Stimulated activated CD4-positive, alpha-beta T cell treated with anti-CD3 and anti-CD28 coated beads, Interleukin-4, amount 100 ng/mL, for 4 hours (primary cell): Measurements from ENCODE around the gene MAMDC2.
"Not testable (repeated sequence)": the region's sequence is repeated elsewhere in the genome, so short reads cannot be mapped to it uniquely, and the experiment has no call there.

Experiments used
- DNase-seq, 2 experiments: peaks; one replicate each; pipeline ENCODE4 v3.0.0-alpha.2; 2020

The MAMDC2 gene

DNA sequence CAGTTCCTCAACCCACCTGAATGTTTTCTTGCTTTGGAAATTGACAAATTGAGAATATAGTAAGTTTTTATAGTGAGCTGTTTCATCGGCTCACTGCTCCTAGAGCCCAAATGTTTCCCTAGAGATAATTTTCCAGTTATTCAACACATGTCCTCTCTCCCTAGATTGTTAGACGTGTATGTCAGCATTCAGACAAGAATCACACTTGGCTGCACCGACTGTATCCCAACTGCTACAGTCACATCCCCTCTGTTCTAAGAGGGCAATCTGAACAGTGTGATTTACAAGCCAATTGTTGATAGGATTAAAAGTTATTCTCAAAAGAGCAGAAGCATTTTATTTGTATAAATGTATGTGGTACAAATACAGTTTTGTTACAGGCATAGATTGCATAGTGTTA lies 93.9 kb downstream of the MAMDC2 start:
- no peak for DNase-seq

- no peak for DNase-seq
These were observed 98.5 kb downstream of the MAMDC2 start for GRCh38 chr9:70142101-70142500.

DNA sequence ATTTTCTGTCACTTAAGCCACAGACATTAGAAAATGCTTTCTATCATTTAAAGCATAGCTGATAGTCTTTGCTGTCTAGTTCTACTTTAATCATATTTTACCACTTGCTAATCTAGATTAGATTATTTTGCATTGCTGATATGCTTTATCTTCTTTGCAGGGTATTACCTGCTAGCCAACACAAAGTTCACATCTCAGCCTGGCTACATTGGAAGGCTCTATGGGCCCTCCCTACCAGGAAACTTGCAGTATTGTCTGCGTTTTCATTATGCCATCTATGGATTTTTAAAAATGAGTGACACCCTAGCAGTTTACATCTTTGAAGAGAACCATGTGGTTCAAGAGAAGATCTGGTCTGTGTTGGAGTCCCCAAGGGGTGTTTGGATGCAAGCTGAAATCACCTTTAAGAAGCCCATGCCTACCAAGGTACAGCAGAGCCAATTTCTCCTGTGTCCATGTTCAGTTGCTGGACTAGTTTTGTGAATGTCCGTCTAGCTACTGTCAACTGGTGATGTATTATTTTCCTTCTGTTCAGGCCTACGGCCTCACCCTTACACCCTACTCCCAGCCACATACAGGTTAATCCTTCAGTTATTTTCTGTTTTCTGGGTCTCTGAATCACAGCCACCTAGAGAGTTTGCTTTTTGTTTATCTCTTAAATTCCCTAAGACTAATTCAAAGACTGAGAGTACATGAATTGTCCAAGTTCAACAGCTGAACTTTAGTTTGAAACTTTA lies 99.9 kb downstream of the MAMDC2 start:
- DNase-seq, result no peak

DNA sequence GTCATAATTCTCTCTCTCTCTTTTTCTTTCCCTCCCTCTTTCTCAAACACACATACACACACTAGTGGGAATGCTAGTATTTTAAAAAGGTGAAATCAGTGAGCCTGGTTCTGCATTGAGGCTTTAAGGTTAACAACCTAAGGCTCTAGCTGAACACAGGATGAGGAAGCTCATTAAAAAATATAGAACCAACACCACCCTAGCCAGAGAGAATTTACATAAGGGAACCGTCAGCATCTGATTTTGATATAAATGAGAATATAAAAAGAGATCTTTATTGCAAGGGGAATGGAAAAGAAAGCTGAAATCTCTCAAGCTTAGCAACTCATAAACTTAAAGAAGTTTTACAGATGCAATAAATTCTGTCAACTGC lies 100.5 kb downstream of the MAMDC2 start:
- no peak for DNase-seq

- DNase-seq, result no peak
These were observed 102.3 kb downstream of the MAMDC2 start for GRCh38 chr9:70145981-70146380.

GRCh38 chr9:70147196-70147595 lies 103.5 kb downstream of the MAMDC2 start:
- DNase-seq, result no peak

GRCh38 chr9:70147651-70148050 lies 104.0 kb downstream of the MAMDC2 start:
- no peak for DNase-seq

DNA sequence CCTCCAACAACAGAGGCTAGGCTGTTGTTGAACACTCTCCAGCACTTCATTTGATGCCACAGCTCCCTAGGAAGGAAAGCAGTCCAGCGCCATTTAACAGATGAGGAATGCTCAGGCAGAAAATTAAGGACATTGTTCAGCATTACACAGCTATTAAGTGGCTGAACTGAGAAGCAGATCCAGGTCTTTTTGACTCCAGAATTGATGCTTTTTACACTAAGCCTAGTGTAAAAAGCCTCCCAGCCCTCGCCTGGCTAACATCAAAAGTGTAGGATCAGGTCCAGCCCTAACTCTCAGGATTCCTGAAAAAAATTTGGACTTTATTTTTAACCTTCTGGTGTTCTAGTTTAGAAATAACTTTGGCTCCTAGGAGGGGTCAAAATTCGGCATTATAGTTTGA lies 108.7 kb downstream of the MAMDC2 start:
- DNase-seq, result no peak

DNA sequence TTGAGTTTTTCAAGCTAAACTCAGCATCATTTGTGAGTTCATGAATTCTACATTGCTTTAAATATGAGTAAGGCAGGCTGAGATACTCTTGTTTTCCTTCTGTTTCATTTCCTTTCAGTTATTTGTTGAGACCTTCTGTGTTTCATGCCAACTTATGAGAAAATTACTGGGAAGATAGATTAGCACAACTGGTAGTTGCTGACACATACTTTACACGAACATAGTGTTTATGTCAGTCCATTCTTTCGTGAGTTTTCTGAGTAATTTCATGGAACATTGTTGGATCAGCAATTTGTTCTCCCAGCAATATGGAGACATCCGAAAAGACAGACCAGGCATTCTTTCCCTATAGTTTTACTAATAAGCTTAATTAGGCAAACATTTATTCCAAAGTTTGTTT lies 113.1 kb downstream of the MAMDC2 start:
- DNase-seq, result no peak

- no peak for DNase-seq
These were observed 116.0 kb downstream of the MAMDC2 start for GRCh38 chr9:70159630-70160029.

- no peak for DNase-seq
These were observed 117.3 kb downstream of the MAMDC2 start for GRCh38 chr9:70160686-70161600.

- DNase-seq, result no peak
These were observed 121.5 kb downstream of the MAMDC2 start for GRCh38 chr9:70165006-70165602.

DNA sequence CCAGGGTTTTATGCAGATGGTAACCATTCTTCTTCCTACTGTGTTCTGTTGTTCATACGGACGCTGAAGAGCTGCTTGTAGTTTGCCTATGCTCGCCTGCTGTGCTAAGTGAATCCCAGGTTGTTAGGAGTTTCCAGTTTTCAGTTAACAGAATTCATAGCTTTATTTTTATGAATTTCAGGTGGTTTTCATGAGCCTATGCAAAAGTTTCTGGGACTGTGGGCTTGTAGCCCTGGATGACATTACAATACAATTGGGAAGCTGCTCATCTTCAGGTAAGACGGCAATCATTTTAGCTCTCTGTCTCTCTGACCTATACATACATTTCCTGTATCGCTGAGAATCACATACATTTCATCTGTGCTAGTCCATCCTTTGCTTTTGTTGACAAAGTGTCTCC lies 124.9 kb downstream of the MAMDC2 start:
- no peak for DNase-seq

DNA sequence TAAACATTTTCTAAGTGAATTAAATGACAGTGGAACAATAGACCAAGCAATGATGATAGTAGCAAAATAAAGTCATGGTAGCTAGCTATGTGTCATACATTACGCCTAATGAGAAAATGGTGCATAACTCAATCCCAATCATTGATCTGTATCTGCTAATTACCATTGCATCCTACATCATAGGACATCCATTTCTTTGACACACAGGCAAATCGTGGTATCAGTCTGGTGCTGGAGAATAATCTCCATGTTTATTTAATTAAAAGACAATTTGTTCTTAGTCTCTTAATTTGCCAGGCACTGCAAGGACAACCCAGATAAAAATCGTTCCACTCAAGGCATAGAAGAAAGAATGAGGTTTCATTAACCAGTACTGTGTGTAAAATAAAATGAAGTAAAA lies 125.6 kb downstream of the MAMDC2 start:
- no peak for DNase-seq

DNA sequence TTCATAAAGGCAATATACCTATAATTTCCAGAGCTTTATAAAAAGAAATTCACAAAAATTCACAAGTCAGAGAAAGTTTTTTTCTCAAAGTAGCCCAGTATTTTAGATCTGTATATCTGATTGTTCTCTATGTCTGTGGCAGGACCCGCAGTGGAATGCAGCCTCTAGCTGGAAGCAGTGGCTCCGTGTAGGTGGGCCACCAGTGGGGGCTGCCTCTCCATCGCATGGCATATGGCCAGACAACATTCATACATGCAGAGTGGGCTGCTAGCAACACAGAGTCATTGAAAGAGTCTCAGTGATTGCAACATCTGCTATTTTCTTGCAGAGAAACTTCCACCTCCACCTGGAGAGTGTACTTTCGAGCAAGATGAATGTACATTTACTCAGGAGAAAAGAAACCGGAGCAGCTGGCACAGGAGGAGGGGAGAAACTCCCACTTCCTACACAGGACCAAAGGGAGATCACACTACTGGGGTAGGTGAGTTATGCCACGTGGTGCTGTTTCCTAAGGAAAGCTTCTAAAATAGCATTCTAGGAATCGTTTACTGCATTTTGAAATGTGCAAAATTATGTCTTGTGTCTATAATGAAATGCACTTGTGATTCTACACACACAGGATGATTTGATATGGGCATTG lies 126.6 kb downstream of the MAMDC2 start:
- DNase-seq, result no peak

DNA sequence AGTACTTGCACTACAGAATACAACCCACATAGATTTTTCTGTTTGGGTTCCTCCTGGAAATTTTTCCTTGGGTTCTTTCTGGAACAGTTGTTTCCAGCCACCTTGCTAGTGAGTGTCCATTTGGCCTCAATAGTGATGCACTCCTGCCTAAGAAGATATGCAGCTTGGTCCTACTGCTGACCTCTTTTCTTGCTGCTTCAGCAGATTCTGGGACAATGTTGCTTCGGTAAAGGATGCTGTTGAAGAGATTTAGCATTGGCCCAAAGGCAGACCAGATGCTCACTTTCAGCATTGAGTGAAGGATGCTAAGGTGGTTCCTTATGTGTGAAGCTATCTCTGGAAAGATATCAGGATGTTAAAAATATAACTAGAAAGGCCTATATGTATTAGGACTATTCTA lies 128.9 kb downstream of the MAMDC2 start:
- DNase-seq, result no peak

DNA sequence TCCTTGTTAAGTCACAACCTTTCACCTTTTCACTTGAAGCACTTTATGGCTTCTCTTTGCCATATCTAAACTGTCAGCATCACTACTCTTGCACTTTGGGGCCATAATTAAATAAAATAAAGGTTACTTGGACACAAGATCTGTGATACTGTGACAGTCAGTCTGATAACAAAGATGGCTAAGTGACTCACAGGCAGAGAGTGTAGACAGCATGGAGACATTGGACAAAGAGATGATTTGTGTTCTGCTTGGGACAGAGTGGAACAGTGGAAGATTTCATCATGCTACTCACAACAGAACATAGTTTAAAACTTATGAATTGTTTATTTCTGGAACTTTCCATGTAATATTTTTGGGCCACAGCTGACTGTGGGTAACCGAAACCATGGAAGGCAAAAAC lies 133.5 kb downstream of the MAMDC2 start:
- DNase-seq, result no peak

GRCh38 chr9:70192707-70193106 lies 149.1 kb downstream of the MAMDC2 start:
- no peak for DNase-seq

DNA sequence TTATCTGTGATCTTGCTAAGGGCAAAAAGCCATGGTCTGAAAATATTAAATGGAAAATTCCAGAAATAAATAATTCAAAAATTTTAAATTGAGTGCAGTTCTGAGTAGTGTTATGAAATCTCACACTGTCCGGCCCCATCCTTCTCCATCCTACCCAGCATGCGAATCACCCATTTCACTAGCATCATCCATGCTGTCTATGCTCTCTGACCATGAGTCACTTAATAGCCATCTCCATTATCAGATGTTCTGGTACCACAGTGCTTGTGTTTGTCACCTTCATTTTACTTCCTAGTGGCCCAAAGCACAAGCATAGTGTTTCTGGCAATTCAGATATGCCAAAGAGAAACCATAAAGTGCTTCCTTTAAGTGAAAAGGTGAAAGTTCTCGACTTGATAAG lies 151.8 kb downstream of the MAMDC2 start:
- no peak for DNase-seq

- no peak for DNase-seq
These were observed 153.8 kb downstream of the MAMDC2 start for GRCh38 chr9:70197216-70198044.

GRCh38 chr9:70204743-70205142 lies 161.1 kb downstream of the MAMDC2 start:
- not testable (repeated sequence) for DNase-seq

DNA sequence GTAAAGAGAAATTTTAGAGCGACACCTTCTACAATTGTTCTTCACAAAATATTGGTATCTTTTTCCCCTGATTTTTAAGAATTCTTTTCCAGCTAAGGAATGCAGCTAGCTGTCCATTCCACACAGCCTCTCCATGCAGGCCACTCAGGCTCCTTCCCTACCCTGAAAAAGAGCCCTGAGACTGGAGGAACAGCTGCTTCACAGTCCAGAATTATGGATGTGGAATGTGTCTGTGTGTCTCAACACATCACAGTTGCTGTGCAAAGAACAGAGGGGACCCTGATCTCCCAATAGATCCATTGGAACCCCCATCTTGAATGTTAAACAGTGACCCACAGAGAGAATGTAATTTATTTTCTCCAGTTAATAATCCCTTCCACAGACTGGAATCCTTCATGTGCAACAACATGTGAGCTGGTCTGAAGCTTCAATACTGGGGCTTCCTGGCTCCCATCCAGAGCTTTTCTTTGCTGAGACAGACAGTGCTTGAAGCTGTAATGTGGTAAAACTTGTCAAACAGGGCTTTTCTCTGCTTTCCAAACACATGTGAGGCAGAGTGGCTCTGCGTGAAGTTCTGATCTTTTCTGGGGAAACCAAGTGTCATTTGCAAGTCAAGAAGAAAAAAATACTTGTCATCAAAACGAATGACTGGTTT lies 161.8 kb downstream of the MAMDC2 start:
- DNase-seq, result no peak
